Measurements from ENCODE around the gene AKAP13.

Gene AKAP13

GRCh38 chr15:85451099-85451700 is 70.8 kb downstream of the AKAP13 start:
- no peak for DNase-seq

- DNase-seq = no peak
Observed at GRCh38 chr15:85452436-85452835, 72.0 kb downstream of the AKAP13 start.

- DNase-seq = no peak
Observed at GRCh38 chr15:85453144-85453872, 72.9 kb downstream of the AKAP13 start.

- DNase-seq = no peak
Observed at GRCh38 chr15:85454403-85454802, 74.0 kb downstream of the AKAP13 start.

GRCh38 chr15:85455891-85456290 is 75.5 kb downstream of the AKAP13 start:
- DNase-seq = no peak

- DNase-seq = no peak
Observed at GRCh38 chr15:85456798-85457197, 76.4 kb downstream of the AKAP13 start.

GRCh38 chr15:85457392-85457968 is 77.1 kb downstream of the AKAP13 start:
- no peak for DNase-seq

GRCh38 chr15:85458764-85459163 is 78.4 kb downstream of the AKAP13 start:
- no peak for DNase-seq

GRCh38 chr15:85462029-85462428 is 81.6 kb downstream of the AKAP13 start:
- DNase-seq = no peak

- no peak for DNase-seq
Observed at GRCh38 chr15:85463276-85463892, 83.0 kb downstream of the AKAP13 start.

GRCh38 chr15:85463976-85464375 is 83.6 kb downstream of the AKAP13 start:
- no peak for DNase-seq

- no peak for DNase-seq
Observed at GRCh38 chr15:85464471-85464870, 84.1 kb downstream of the AKAP13 start.

GRCh38 chr15:85470563-85471271 is 90.3 kb downstream of the AKAP13 start:
- DNase-seq = no peak

- no peak for DNase-seq
Observed at GRCh38 chr15:85472349-85472748, 91.9 kb downstream of the AKAP13 start.

- DNase-seq = peak; percentile 14
Observed at GRCh38 chr15:85473455-85473854, 93.1 kb downstream of the AKAP13 start.

GRCh38 chr15:85474700-85475316 is 94.4 kb downstream of the AKAP13 start:
- no peak for DNase-seq

- no peak for DNase-seq
Observed at GRCh38 chr15:85475317-85475701, 94.9 kb downstream of the AKAP13 start.

GRCh38 chr15:85475711-85476110 is 95.3 kb downstream of the AKAP13 start:
- DNase-seq = no peak

GRCh38 chr15:85477061-85477460 is 96.7 kb downstream of the AKAP13 start:
- no peak for DNase-seq

GRCh38 chr15:85477730-85478129 is 97.3 kb downstream of the AKAP13 start:
- DNase-seq = no peak

GRCh38 chr15:85479071-85479647 is 98.8 kb downstream of the AKAP13 start:
- DNase-seq = no peak

GRCh38 chr15:85480923-85481322 is 100.5 kb downstream of the AKAP13 start:
- no peak for DNase-seq
